HEK293 (cell line): ENCODE data around the gene TEX9.

ENCODE experiments used
- FEZF1 ChIP-seq: fragments of 450-650 bp; formaldehyde crosslinking; IDR thresholded peaks from 2 replicates; pipeline ENCODE4 v1.5.1; 2016; ENCODE audit warnings: missing biosample characterization, missing genetic modification characterization
- ZBTB21 ChIP-seq: fragments of 450-650 bp; formaldehyde crosslinking; IDR thresholded peaks from 2 replicates; pipeline ENCODE4 v1.5.1; 2017; ENCODE audit warnings: missing biosample characterization, missing genetic modification characterization
- ZBTB8A ChIP-seq: fragments of 450-650 bp; formaldehyde crosslinking; IDR thresholded peaks from 2 replicates; pipeline ENCODE4 v1.5.1; 2016; ENCODE audit warnings: missing biosample characterization, missing genetic modification characterization
- ZNF146 ChIP-seq: fragments of 450-650 bp; formaldehyde crosslinking; IDR thresholded peaks from 2 replicates; pipeline ENCODE4 v1.5.1; 2016; ENCODE audit warnings: missing biosample characterization, missing genetic modification characterization
- ZNF16 ChIP-seq: fragments of 450-650 bp; formaldehyde crosslinking; IDR thresholded peaks from 2 replicates; pipeline ENCODE4 v1.5.1; 2016; ENCODE audit warnings: low read depth, missing biosample characterization, missing genetic modification characterization
- ZNF48 ChIP-seq: fragments of 450-650 bp; formaldehyde crosslinking; IDR thresholded peaks from 2 replicates; pipeline ENCODE4 v1.5.1; 2016; ENCODE audit warnings: missing biosample characterization, missing genetic modification characterization
- ZNF629 ChIP-seq: fragments of 450-650 bp; formaldehyde crosslinking; IDR thresholded peaks from 2 replicates; pipeline ENCODE4 v1.5.1; 2017; ENCODE audit warnings: missing biosample characterization, missing genetic modification characterization
- ZNF664 ChIP-seq: fragments of 450-650 bp; formaldehyde crosslinking; IDR thresholded peaks from 2 replicates; pipeline ENCODE4 v1.5.1; 2016; ENCODE audit warnings: missing biosample characterization, missing genetic modification characterization
- TF ChIP-seq, protein P1 (sequence below): fragments of 450-650 bp; formaldehyde crosslinking; IDR thresholded peaks from 2 replicates; pipeline ENCODE4 v1.5.1; 2016; ENCODE audit warnings: missing biosample characterization, missing genetic modification characterization
- TF ChIP-seq, protein P2 (sequence below): fragments of 450-650 bp; formaldehyde crosslinking; IDR thresholded peaks from 2 replicates; pipeline ENCODE4 v1.5.1; 2016; ENCODE audit warnings: missing biosample characterization, missing genetic modification characterization
- TF ChIP-seq, protein P3 (sequence below): IDR thresholded peaks from 2 replicates; pipeline ENCODE4 v1.6.1; 2011; ENCODE audit warnings: mild to moderate bottlenecking, low read depth, low read length, borderline replicate concordance
- TF ChIP-seq, protein P4 (sequence below): fragments of 450-650 bp; formaldehyde crosslinking; IDR thresholded peaks from 2 replicates; pipeline ENCODE4 v1.5.1; 2016; ENCODE audit warnings: missing biosample characterization, missing genetic modification characterization
- TF ChIP-seq, protein P5 (sequence below): sonication (generic); formaldehyde crosslinking; IDR thresholded peaks from 2 replicates; pipeline ENCODE4 v1.8.1; 2022; ENCODE audit warnings: mild to moderate bottlenecking, moderate library complexity, missing genetic modification reagents

DNA sequence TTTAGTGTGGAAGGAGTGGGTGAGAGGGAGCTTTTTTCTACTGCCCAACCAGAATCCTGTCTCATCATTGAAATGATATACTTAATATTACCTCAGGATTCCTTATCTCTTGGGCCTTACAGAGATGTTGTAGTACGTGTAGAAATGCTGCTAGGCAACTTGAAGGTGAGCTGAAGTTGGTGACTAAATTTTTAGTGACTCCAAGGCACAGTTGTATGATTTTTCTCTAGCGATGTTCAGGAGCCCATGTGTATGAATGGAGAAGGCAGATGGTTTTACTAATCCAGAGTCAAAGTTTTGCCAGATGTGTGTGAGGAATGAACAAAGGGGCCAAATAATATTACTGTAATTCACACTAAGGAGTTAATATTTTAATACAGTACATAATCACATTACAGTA lies 42.8 kb upstream of the TEX9 start:
- TF ChIP-seq FEZF1 (tag by site-specific recombination) = no peak
- no peak for TF ChIP-seq ZNF146
- TF ChIP-seq, protein P1, sequence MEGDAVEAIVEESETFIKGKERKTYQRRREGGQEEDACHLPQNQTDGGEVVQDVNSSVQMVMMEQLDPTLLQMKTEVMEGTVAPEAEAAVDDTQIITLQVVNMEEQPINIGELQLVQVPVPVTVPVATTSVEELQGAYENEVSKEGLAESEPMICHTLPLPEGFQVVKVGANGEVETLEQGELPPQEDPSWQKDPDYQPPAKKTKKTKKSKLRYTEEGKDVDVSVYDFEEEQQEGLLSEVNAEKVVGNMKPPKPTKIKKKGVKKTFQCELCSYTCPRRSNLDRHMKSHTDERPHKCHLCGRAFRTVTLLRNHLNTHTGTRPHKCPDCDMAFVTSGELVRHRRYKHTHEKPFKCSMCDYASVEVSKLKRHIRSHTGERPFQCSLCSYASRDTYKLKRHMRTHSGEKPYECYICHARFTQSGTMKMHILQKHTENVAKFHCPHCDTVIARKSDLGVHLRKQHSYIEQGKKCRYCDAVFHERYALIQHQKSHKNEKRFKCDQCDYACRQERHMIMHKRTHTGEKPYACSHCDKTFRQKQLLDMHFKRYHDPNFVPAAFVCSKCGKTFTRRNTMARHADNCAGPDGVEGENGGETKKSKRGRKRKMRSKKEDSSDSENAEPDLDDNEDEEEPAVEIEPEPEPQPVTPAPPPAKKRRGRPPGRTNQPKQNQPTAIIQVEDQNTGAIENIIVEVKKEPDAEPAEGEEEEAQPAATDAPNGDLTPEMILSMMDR (tag by site-specific recombination) = no peak
- TF ChIP-seq, protein P2, sequence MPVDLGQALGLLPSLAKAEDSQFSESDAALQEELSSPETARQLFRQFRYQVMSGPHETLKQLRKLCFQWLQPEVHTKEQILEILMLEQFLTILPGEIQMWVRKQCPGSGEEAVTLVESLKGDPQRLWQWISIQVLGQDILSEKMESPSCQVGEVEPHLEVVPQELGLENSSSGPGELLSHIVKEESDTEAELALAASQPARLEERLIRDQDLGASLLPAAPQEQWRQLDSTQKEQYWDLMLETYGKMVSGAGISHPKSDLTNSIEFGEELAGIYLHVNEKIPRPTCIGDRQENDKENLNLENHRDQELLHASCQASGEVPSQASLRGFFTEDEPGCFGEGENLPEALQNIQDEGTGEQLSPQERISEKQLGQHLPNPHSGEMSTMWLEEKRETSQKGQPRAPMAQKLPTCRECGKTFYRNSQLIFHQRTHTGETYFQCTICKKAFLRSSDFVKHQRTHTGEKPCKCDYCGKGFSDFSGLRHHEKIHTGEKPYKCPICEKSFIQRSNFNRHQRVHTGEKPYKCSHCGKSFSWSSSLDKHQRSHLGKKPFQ (tag by site-specific recombination) = no peak
- TF ChIP-seq, protein P3, sequence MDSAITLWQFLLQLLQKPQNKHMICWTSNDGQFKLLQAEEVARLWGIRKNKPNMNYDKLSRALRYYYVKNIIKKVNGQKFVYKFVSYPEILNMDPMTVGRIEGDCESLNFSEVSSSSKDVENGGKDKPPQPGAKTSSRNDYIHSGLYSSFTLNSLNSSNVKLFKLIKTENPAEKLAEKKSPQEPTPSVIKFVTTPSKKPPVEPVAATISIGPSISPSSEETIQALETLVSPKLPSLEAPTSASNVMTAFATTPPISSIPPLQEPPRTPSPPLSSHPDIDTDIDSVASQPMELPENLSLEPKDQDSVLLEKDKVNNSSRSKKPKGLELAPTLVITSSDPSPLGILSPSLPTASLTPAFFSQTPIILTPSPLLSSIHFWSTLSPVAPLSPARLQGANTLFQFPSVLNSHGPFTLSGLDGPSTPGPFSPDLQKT = no peak
- no peak for TF ChIP-seq ZNF664 (tag by site-specific recombination)
- no peak for TF ChIP-seq ZBTB21 (tag by site-specific recombination)
- no peak for TF ChIP-seq ZNF629 (tag by site-specific recombination)
- TF ChIP-seq, protein P4, sequence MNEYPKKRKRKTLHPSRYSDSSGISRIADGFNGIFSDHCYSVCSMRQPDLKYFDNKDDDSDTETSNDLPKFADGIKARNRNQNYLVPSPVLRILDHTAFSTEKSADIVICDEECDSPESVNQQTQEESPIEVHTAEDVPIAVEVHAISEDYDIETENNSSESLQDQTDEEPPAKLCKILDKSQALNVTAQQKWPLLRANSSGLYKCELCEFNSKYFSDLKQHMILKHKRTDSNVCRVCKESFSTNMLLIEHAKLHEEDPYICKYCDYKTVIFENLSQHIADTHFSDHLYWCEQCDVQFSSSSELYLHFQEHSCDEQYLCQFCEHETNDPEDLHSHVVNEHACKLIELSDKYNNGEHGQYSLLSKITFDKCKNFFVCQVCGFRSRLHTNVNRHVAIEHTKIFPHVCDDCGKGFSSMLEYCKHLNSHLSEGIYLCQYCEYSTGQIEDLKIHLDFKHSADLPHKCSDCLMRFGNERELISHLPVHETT (tag by site-specific recombination) = no peak
- no peak for TF ChIP-seq ZNF48 (tag by site-specific recombination)
- TF ChIP-seq, protein P5, sequence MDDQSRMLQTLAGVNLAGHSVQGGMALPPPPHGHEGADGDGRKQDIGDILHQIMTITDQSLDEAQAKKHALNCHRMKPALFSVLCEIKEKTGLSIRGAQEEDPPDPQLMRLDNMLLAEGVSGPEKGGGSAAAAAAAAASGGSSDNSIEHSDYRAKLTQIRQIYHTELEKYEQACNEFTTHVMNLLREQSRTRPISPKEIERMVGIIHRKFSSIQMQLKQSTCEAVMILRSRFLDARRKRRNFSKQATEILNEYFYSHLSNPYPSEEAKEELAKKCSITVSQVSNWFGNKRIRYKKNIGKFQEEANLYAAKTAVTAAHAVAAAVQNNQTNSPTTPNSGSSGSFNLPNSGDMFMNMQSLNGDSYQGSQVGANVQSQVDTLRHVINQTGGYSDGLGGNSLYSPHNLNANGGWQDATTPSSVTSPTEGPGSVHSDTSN (CRISPR knock-in tag) = no peak
- no peak for TF ChIP-seq ZNF16 (tag by site-specific recombination)
- TF ChIP-seq ZBTB8A = no peak
